OCI-M2 (cell line): ENCODE results near the gene GCNT3.

Experiments
- DNase-seq: peaks from one replicate; lab custom pipeline; 2025; ENCODE audit not compliant: unreplicated experiment; lab: John Stamatoyannopoulos, UW

The GCNT3 gene

DNA sequence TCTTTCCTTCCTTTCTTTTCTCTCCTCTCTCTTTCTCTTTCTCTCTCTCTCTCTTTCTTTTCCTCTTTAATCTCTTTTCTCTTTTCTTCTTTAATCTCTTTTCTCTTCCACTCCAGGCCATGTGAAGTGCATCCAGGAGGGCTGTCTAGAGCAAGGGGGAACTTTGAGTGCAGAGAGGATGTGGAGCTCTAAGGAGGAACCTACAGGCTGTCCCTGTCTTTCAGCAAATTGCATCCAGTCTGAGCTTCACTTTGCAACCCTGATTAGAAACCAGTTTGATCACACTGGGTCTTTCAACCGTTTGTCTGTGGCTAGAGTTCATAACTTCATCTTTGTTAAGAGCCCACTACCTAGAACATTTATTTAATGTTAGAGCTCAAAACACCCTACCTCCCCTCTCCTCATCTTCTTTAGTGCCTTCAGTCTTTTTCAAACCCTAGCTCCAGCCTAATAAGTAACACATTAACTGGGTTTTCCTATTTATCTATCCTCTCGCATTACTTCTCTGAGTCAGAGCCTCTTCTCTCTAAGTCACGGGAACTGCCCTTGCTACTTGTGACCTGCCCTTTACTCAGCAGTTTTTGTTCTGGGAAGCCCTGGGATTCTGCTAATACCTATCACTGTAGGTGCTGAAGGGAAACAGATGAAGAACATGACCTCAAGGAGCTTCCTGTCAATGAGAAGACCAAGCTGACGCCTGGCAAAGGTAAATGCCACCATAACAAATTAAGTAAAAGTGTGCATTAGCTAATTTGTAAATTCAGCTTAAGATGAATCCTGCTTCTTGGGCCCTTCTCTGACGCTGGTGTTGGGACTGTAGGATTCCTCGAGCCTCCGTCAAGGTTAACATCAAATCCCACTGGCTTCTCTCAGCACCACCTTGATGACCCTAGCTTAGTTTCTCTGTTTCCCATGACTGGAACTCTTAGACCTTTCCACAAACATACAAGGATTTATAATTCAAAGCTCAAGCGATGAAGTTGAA, at the start of gene GCNT3:
GCNT3 (plus strand) TSS at position 508 of the 985 bp plus-strand sequence. CDS start 6,456 bp downstream, outside the sequence.
- no peak for DNase-seq

GRCh38 chr15:59562448-59563186, 49.0 kb upstream of the GCNT3 start:
- DNase-seq: no peak

GRCh38 chr15:59565299-59565698, 46.3 kb upstream of the GCNT3 start:
- no peak for DNase-seq

DNA sequence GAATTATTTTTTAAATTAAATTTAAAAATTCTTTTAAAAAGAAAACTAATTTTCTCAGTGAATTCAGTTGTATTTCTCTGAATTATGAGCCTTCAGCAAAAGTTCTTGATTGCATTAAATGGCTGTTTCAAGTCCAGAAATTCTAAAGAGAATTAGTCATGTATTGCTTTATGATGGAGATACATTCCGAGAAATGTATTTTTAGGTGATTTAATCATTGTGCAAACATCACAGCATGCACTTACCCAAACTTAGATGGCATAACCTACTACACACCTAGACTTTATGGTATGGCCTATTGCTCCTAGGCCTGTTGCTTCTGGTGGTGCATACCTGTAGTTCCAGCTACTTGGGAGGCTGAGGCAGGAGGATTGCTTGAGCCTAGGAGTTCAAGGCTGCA, 44.3 kb upstream of the GCNT3 start:
- no peak for DNase-seq

- DNase-seq: no peak
Measured at GRCh38 chr15:59569477-59569876, 42.1 kb upstream of the GCNT3 start.

- no peak for DNase-seq
Measured at GRCh38 chr15:59570315-59570714, 41.3 kb upstream of the GCNT3 start.

DNA sequence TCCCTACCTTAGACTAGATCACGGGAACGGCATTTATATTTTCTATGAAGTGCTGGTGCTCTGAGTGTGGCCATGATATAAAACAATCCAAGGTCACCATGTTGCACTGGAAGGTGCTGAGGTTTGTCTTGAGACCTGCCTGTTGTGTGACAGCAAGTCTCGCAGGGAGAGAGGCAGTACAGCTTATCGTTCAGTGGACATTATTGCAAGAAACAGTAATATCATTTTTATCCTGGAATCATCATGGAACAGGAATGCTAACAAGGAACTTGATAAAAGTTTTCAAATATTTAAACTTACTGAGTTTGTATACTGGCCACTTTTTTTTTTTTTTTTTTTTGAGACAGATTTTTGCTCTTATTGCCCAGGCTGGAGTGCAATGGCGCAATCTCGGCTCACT, 40.0 kb upstream of the GCNT3 start:
- DNase-seq: no peak

GRCh38 chr15:59583088-59583487, 28.5 kb upstream of the GCNT3 start:
- DNase-seq: no peak

DNA sequence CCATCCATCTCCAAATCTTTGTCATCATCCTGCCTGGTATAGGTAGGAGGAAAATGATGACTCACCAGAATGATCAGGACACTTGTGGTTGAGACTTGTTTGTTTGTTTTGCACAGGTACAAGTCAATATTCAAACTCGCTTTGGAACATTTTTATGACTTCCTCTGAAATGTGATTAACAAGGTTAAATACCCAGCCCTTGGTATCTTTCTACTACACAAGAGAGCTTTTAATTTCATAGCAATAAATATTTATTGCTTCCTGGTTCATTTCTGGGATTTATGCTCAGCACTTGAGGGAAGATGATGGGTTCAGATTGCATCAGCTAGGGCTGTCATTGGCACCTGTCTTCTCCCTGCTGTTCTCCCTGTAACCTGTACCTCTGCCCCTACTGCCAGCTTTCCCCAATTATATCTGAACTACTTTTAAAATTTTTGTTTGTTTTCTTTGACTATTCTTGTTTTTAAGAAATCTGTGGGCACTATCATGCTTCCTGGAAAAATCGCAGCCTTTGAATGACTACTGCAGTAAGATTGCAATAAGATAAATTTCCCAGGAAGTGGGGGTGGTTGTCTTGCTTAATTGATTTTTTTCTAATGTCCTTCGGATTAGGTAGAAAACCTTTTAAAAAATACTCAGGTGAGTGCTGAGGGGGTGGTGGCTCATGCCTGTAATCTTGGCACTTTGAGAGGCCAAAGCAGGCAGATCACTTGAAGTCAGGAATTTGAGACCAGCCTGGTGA, 24.3 kb upstream of the GCNT3 start:
- DNase-seq: no peak

GRCh38 chr15:59590027-59590426, 21.6 kb upstream of the GCNT3 start:
- no peak for DNase-seq

- no peak for DNase-seq
Measured at GRCh38 chr15:59591356-59591755, 20.2 kb upstream of the GCNT3 start.

DNA sequence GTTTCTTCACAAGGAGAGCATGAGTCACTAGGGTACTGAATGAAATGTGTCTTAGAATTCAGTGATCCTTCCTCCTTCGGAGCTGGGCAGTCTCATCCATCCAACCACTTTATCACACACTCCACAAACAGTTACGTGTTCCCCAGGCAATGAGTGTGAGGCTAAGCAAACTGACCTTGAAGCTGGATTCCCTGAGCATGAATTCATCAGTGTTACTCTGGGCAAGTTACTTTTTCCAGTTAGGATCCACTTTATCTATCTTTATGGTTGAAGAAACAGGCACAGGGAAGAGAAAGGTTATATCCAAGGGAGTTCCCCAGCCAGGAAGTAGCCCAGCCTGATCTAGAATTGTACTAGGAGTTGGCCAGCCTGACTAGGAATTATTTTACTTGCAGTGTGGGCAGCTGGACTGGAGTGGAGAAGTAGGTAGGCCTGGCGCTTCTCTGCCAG, 17.1 kb upstream of the GCNT3 start:
- no peak for DNase-seq

GRCh38 chr15:59594991-59595390, 16.6 kb upstream of the GCNT3 start:
- DNase-seq: no peak

DNA sequence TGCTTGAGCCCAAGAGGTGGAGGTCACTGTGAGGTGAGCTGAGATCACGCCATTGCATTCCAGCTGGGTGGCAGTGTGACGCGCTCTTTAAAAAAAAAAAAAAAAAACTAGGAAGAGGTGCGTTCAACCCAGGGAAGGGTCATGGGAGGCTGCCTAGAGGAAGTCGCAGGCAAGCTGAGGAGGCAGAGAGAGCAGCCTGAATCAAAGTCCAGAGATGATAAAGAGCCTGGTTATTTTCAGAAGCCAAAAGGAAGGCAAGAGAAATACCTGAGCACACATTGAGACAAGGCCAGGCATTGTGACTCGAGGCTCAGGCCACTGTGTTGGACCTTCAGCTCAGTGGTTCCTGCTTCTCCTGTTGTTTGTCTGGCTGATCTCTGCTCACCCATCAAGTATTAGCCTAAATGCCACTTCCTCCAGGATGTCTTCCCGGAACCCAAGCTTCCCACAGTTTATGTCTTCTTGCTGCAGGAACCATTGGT, 16.1 kb upstream of the GCNT3 start:
- no peak for DNase-seq

GRCh38 chr15:59596640-59597039, 14.9 kb upstream of the GCNT3 start:
- no peak for DNase-seq

DNA sequence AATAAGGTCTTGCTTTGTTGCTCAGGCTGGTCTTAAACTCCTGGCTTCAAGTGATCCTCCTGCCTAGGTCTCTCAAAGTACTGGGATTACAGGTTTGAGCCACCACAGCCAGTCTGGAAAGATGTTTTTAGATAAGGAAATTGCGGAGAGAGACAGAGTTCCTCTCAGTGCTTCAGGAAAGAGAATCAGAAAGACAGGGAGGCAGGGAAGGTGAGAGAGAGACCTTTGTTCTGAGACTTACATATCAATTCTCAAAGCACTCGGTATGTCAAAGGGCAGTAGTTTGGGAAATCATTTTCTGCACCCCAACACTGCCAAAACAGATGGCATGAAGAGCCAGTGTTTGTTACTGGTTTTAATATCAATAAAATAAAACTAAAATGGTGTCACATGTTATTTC, 13.1 kb upstream of the GCNT3 start:
- DNase-seq: no peak

GRCh38 chr15:59605994-59606393, 5.6 kb upstream of the GCNT3 start:
- no peak for DNase-seq

DNA sequence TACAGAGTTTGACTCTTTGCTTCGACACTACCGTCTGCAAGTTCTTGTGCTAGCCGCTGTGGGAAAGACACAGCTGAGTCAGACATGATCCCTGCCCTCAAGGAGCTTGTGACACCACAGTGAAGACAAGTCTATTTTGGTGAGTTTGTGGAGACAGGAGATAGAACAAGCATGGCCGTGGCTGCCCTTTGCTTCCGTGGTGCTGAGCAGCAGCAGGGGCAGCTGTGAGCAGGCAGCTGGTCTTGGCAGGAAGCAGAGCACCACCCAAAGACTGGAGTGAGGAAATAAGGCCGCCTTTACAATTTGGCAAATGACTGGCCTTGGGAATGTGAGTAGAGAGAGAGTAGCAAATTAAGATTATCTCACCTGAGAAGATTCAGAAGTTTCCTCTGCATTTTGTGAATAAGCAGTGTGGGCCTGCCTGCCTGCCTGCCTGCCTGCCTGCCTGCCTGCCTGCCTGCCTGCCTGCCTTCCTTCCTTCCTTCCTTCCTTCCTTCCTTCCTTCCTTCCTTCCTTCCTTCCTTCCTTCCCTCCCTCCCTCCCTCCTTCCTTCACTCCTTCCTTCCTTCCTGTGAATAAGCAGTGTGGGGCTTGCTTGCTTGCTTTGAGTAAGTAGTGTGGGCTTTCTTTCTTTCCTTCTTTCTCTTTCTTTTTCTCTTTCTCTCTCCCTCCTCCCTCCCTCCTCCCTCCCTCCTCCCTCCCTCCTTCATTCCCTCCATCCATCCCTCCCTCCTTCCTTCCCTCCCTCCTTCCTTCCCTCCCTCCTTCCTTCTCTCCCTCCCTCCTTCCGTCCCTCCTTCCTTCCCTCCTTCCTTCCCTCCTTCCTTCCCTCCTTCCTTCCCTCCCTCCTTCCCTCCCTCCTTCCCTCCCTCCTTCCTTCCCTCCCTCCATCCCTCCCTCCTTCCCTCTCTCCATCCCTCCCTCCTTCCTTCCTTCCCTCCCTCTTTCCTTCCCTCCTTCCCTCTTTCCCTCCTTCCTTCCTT, 1.6 kb upstream of the GCNT3 start:
- DNase-seq: no peak

DNA sequence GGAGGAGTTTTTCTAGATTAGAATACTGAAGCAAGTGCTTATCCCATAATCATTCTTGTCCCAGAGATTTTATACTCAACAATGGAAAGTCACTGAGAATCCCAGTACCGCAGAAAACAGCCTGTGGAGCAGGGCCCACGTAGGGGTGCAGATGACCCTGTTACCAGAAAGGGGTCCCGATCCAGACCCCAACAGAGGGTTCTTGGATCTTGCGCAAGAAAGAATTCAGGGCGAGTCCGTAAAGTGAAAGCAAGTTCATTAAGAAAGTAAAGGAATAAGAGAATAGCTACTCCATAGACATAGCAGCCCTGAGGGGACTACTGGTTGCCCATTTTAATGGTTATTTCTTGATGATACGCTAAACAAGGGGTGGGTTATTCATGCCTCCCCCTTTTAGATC, 2.6 kb downstream of the GCNT3 start:
- DNase-seq: no peak

GRCh38 chr15:59615661-59616060, 4.1 kb downstream of the GCNT3 start:
- no peak for DNase-seq
